NCI-H1694 treated with DMSO at 0.1 percent for 48 hours (cell line): ENCODE data around the gene GZMH.
"Not testable (repeated sequence)": the region's sequence is repeated elsewhere in the genome, so short reads cannot be mapped to it uniquely, and the experiment has no call there.

Source experiments
- DNase-seq: peaks from one replicate; lab custom pipeline; 2025; lab: John Stamatoyannopoulos, UW

GZMH gene

GRCh38 chr14:24595073-24595808, 14.2 kb downstream of the GZMH start:
- DNase-seq = no peak

- DNase-seq = not testable (repeated sequence)
These were observed 18.5 kb downstream of the GZMH start for GRCh38 chr14:24591004-24591403.

- DNase-seq = not testable (repeated sequence)
These were observed 25.1 kb downstream of the GZMH start for GRCh38 chr14:24584402-24584801.

GRCh38 chr14:24578558-24578957, 30.9 kb downstream of the GZMH start:
- DNase-seq = no peak

- no peak for DNase-seq
These were observed 32.7 kb downstream of the GZMH start for GRCh38 chr14:24576771-24577170.

GRCh38 chr14:24576182-24576581, 33.3 kb downstream of the GZMH start, which contains the start of gene CTSG:
TSS of gene CTSG (minus strand) at chr14:24576250. CDS start at chr14:24576223, 27 bp downstream.
- peak; percentile 0 for DNase-seq

- no peak for DNase-seq
These were observed 35.2 kb downstream of the GZMH start for GRCh38 chr14:24574206-24574774.

- no peak for DNase-seq
These were observed 43.2 kb downstream of the GZMH start for GRCh38 chr14:24566318-24566717.

- DNase-seq = no peak
These were observed 43.7 kb downstream of the GZMH start for GRCh38 chr14:24565766-24566165.

GRCh38 chr14:24563505-24563904, 46.0 kb downstream of the GZMH start:
- DNase-seq = no peak

GRCh38 chr14:24556756-24557155, 52.7 kb downstream of the GZMH start:
- no peak for DNase-seq
